Upper lobe of left lung (tissue), 6 donors: ENCODE results near the gene TCEA3. TPM values are rescaled to one million over a fixed set of nuclear protein-coding genes. Genes with fewer than 3 reads are reported as not detected.
A peak's percentile ranks its signal among the peaks of the same experiment; 100 is the strongest.

Experiments
- ATAC-seq, 2 donors: fragments of 200-7000 bp; cut with Tn5 transposase; one replicate each; pipeline ENCODE4 v1.9.1; 2022; ENCODE audit warnings: mild to moderate bottlenecking in 2 of 2, moderate library complexity in 2 of 2; ENCODE audit not compliant: low FRiP score in 2 of 2
- DNase-seq, 2 donors: peaks; one replicate each; pipeline ENCODE4 v3.0.0-alpha.2; 2019 to 2020
- H3K27ac ChIP-seq, 4 donors: fragments of 200-600 bp; sonication (generic); one replicate each; pipeline ENCODE4 v1.5.1; 2016 to 2019
- H3K27me3 ChIP-seq, 4 donors: fragments of 200-600 bp; sonication (generic); one replicate each; pipeline ENCODE4 v1.5.1; 2017 to 2019
- H3K36me3 ChIP-seq, 4 donors: fragments of 200-600 bp; sonication (generic); one replicate each; pipeline ENCODE4 v1.5.1; 2016 to 2019
- H3K4me1 ChIP-seq, 4 donors: fragments of 200-600 bp; sonication (generic); one replicate each; pipeline ENCODE4 v1.5.1; 2018 to 2019
- H3K4me3 ChIP-seq, 4 donors: fragments of 200-600 bp; sonication (generic); one replicate each; pipeline ENCODE4 v1.5.1; 2017 to 2019; ENCODE audit warnings: mild to moderate bottlenecking in 2 of 4, moderate library complexity in 1 of 4
- H3K9me3 ChIP-seq, 4 donors: fragments of 200-600 bp; sonication (generic); one replicate each; pipeline ENCODE4 v1.5.1; 2018 to 2019
- EP300 ChIP-seq, 4 donors: sonication (generic); formaldehyde crosslinking; IDR thresholded peaks; one replicate each; pipeline ENCODE4 v1.5.1; 2017; ENCODE audit warnings: antibody characterized with exemption in 4 of 4, control low read depth in 2 of 4
- POLR2A ChIP-seq, 4 donors: fragments of 450-650 bp; IDR thresholded peaks; one replicate each; pipeline ENCODE4 v1.5.1; 2016 to 2017; ENCODE audit warnings: antibody characterized with exemption in 4 of 4, mild to moderate bottlenecking in 2 of 4
- POLR2AphosphoS5 ChIP-seq, 2 donors: sonication (generic); formaldehyde crosslinking; IDR thresholded peaks; one replicate each; pipeline ENCODE4 v1.5.1; 2017; ENCODE audit warnings: antibody characterized with exemption in 2 of 2
- WGBS, 2 donors: methylation state at CpG; one replicate each; pipeline ENCODE4 v1.1.5; 2017 to 2018; 5-methylcytosine and 5-hydroxymethylcytosine counted together
- total RNA-seq, 6 donors: library from RNA; depleted of rRNA in 4 of 6; stranded (reverse); fragments of >200 nt in 4 of 6; gene quantifications; one replicate each; pipeline versions ENCODE4 v1.1.0 to v1.2.1, GENCODE V29; 2016 to 2021
- TF ChIP-seq, protein P1 (sequence below), 6 experiments: fragments of 450-650 bp in 4 of 6; fragments of 200-600 bp in 2 of 6; sonication (generic) in 2 of 6; IDR thresholded peaks; one replicate each; pipeline ENCODE4 v1.5.1; 2016 to 2019; ENCODE audit warnings: antibody characterized with exemption in 6 of 6
- donor health status: DM: no; HTN: no; CAD: no; lungs with moderate emphysema.
- donor health status: DM: no; HTN: yes; CAD: no; lungs with severe emphysema.

Gene TCEA3
- total RNA-seq, 6 donors from 2014 or later: 32.5 to 141 (median 42.9) TPM

DNA sequence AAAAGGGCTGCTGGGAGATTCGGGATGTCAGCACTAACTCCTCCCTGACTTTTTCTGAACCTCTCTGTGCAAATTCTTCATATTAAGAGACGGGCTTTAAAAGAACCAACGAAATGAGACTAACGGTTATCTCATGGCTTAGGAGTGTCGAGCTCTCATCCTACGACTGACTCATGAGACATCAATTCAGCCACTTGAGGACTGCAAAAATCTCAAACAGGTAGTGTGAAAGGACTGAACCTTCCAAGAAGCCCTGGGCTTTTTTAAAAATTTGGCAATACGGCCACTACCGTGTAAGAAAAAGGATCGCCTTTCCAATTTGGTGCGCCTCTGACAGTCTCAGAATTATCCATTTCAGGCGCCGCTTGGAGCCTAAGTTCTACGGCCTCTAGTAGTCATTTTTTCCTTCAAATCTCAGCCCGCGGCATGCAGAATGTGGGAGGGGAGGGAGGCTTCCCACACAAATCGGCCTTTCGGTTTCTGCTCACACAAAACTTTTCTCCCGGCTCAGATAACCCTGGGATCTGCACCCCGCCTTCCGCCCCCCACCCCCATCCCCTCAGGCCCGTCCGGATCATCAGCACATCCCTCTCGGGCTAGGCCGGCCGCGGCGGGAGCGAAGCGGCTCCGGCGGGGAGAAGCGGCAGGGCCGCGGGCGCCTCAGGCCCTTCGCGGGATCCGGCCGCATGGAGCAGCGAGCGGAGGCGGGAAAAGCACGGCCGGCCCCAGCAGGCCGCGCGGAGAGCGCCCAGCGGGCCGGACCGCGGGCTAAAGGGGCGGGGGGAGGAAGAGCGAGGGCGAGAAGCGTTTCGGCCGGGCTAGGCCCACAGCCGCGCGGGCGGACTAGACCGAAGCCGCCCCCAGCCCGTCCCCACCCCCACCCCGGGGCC, 81.1 kb downstream of the TCEA3 start:
- H3K4me1 ChIP-seq: peaks cover 49 to 53% (median 49%) of the 10 kb centered on the region in 4 donors
- WGBS, 2 donors: 0% methylated on average over 18 to 30 of the region's 66 CpGs

DNA sequence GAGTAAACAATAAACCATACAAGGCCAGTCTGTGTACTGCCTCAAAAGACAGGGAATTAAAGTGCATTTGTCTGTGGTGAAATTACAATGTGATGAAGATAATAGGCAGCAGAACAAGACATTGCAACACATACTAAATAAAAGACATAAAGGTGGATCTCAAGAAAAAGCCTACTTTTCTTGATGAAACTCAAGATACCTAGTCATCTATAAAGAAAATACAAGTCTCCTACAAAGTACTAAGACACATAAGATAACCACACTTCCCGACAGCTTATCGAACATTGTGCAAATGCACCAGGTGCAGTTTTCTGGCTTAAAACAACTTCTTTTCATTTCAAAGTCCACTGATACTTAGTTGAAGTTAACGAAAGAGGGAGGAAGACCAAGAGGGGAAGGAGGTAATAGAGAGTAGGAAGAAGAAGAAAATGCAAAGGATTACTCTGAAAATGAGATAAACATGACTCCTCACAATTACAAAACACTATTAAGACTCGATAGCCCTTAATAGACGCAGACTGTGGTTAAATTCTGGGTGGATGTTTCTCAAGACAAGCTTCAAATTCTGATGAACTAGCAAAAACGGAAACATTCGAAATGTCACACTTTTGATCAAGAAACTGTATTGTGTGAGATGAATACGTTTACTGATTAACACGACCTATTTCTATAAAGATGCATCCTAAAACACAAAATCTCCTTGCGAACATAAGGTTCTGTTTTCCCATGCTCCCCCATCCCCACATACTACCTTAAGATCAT, 82.4 kb downstream of the TCEA3 start:
- 25 to 26% methylated on average over 10 of the region's 10 CpGs for WGBS, 2 donors
- H3K4me1 ChIP-seq: peaks cover 49 to 59% (median 52%) of the 10 kb centered on the region in 4 donors
- peaks cover 2 to 10% (median 6%) of the 10 kb centered on the region in 4 donors for H3K36me3 ChIP-seq
- H3K9me3 ChIP-seq: no peaks in the 10 kb centered on the region
- no peak for DNase-seq
- H3K27me3 ChIP-seq: no peaks in the 10 kb centered on the region
- TF ChIP-seq POLR2A (IDR thresholded peaks at IDR 0.05) (no peak), POLR2AphosphoS5 (IDR thresholded peaks at IDR 0.05) (no peak), EP300 (IDR thresholded peaks at IDR 0.05) (no peak)
- TF ChIP-seq, protein P1, sequence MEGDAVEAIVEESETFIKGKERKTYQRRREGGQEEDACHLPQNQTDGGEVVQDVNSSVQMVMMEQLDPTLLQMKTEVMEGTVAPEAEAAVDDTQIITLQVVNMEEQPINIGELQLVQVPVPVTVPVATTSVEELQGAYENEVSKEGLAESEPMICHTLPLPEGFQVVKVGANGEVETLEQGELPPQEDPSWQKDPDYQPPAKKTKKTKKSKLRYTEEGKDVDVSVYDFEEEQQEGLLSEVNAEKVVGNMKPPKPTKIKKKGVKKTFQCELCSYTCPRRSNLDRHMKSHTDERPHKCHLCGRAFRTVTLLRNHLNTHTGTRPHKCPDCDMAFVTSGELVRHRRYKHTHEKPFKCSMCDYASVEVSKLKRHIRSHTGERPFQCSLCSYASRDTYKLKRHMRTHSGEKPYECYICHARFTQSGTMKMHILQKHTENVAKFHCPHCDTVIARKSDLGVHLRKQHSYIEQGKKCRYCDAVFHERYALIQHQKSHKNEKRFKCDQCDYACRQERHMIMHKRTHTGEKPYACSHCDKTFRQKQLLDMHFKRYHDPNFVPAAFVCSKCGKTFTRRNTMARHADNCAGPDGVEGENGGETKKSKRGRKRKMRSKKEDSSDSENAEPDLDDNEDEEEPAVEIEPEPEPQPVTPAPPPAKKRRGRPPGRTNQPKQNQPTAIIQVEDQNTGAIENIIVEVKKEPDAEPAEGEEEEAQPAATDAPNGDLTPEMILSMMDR (IDR thresholded peaks at IDR 0.05): no peak
- peak overlapping the region in 3 of 4 donors; percentile 16 to 96 (median 60) for H3K27ac ChIP-seq
- ATAC-seq: no peak
- H3K4me3 ChIP-seq: peak overlapping the region in 3 of 4 donors; percentile 68 to 78 (median 78)

More for the DNA sequence above, 81.1 kb downstream of the TCEA3 start:
- TF ChIP-seq EP300 (IDR thresholded peaks at IDR 0.05) (no peak), POLR2A (IDR thresholded peaks at IDR 0.05) (no peak), POLR2AphosphoS5 (IDR thresholded peaks at IDR 0.05) (no peak)
- TF ChIP-seq, protein P1 (IDR thresholded peaks at IDR 0.05): no peak
- Histone ChIP-seq H3K4me3 (peak overlapping the region; percentile 68 to 96 (median 78)), H3K27me3 (no peaks in the 10 kb centered on the region), H3K36me3 (no peaks in the 10 kb centered on the region), H3K27ac (peak overlapping the region; percentile 90 to 98 (median 96)), H3K9me3 (no peaks in the 10 kb centered on the region)
- peak; percentile 22 to 91 for DNase-seq
- ATAC-seq: peak; percentile 1 to 56

DNA sequence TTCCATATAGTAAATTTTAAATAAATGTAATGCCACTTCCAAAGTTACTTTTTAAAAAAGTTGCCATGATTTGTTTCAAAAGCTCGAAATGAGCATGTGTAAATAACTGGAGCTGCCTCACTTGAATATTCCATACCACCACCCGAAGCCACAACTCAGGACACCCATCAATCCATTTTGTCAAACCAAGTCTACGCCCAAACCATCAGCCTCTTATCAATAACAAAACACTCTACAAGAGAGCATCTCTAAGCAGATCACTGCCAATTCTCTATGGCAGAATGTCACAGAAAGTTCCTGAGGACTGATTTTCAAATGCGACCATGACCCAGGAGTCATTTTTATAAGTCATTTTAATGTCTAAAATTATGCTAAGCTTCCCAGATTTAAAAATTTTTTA, 84.9 kb downstream of the TCEA3 start:
- Histone ChIP-seq H3K9me3 (no peaks in the 10 kb centered on the region), H3K4me3 (no peak overlapping the region), H3K36me3 (peaks cover 6 to 34% (median 22%) of the 10 kb centered on the region in 4 donors), H3K27me3 (no peaks in the 10 kb centered on the region), H3K4me1 (peaks cover 43 to 52% (median 48%) of the 10 kb centered on the region in 4 donors), H3K27ac (no peak overlapping the region)
- WGBS, 2 donors: 68 to 71% methylated on average over 4 of the region's 4 CpGs
- no peak for TF ChIP-seq POLR2A (IDR thresholded peaks at IDR 0.05)
- no peak for TF ChIP-seq POLR2AphosphoS5 (IDR thresholded peaks at IDR 0.05)
- no peak for TF ChIP-seq EP300 (IDR thresholded peaks at IDR 0.05)
- TF ChIP-seq, protein P1 (IDR thresholded peaks at IDR 0.05): no peak
- ATAC-seq: no peak
- DNase-seq: no peak

DNA sequence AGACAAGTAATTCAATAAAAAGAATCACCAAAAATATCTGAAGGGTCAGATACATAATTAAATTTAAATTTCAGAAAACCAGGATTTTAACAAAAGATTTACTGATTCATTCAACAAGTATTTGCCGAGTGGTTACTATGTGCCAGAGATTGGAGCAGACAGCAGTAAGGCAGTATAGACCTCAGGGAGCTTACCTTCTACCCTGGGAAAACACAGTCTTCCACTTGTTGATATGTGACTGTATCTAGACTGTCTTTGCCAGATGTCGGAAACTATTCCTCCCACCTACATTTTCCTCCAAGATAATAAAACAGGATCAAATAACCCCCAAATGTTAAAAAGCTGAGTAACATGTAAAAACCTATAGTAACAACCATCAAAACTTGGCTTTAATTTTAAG, 86.7 kb downstream of the TCEA3 start:
- ATAC-seq: no peak

More for the DNA sequence above, 86.7 kb downstream of the TCEA3 start:
- Histone ChIP-seq H3K9me3 (no peaks in the 10 kb centered on the region), H3K27me3 (no peaks in the 10 kb centered on the region), H3K27ac (no peak overlapping the region), H3K4me3 (no peak overlapping the region), H3K4me1 (peaks cover 40 to 50% (median 45%) of the 10 kb centered on the region in 4 donors), H3K36me3 (peaks cover 15 to 52% (median 37%) of the 10 kb centered on the region in 4 donors)
- 92 to 95% methylated on average over 2 of the region's 2 CpGs for WGBS, 2 donors
- TF ChIP-seq, protein P1 (IDR thresholded peaks at IDR 0.05): no peak
- TF ChIP-seq POLR2A (IDR thresholded peaks at IDR 0.05): no peak
- no peak for TF ChIP-seq EP300 (IDR thresholded peaks at IDR 0.05)
- TF ChIP-seq POLR2AphosphoS5 (IDR thresholded peaks at IDR 0.05): no peak
- DNase-seq: no peak
